Common myeloid progenitor, CD34-positive (primary cell): Measurements from ENCODE around the gene ZFP92.

ENCODE experiments used
- CTCF ChIA-PET: fragments of 350-600 bp; sonication (Branson Sonifier 250); formaldehyde crosslinking; loops from one replicate; lab custom pipeline; 2021; ENCODE audit warnings: antibody characterized with exemption; lab: Charles Lee
- POLR2A ChIA-PET: fragments of 350-600 bp; sonication (Branson Sonifier 250); formaldehyde crosslinking; loops from one replicate; lab custom pipeline; 2021; ENCODE audit warnings: antibody characterized with exemption; lab: Charles Lee
- DNase-seq, 3 donors: peaks; one replicate each; pipeline versions ENCODE4 v3.0.0 to v3.0.0-alpha.2; 2013
- H3K27ac ChIP-seq, 2 experiments: 1 replicate in 1 of 2; 2 replicates in 1 of 2; pipeline ENCODE4 v1.7.0; 2013; ENCODE audit warnings: inconsistent platforms in 2 of 2, low read length in 2 of 2, mild to moderate bottlenecking in 2 of 2, low read depth in 1 of 2, moderate library complexity in 1 of 2; ENCODE audit not compliant: severe bottlenecking in 2 of 2, insufficient read depth in 1 of 2, poor library complexity in 1 of 2
- H3K27me3 ChIP-seq, 5 experiments: replicated peaks in 2 of 5; 1 replicate in 3 of 5; 2 replicates in 2 of 5; pipeline versions ENCODE4 v1.6.1 to v1.7.0; 2013; ENCODE audit warnings: low read length in 4 of 5, mild to moderate bottlenecking in 2 of 5, moderate library complexity in 2 of 5, inconsistent platforms in 1 of 5; ENCODE audit not compliant: insufficient read depth in 5 of 5, control insufficient read depth in 4 of 5
- H3K36me3 ChIP-seq, 4 experiments: 1 replicate in 2 of 4; 2 replicates in 2 of 4; pipeline versions ENCODE4 v1.6.1 to v1.7.0; 2013; ENCODE audit warnings: low read length in 3 of 4, control low read depth in 1 of 4, mild to moderate bottlenecking in 1 of 4; ENCODE audit not compliant: control insufficient read depth in 4 of 4, insufficient read depth in 4 of 4
- H3K4me1 ChIP-seq, 4 experiments: 1 replicate in 3 of 4; 2 replicates in 1 of 4; pipeline versions ENCODE4 v1.6.1 to v1.7.1; 2013; ENCODE audit warnings: low read length in 3 of 4, mild to moderate bottlenecking in 3 of 4, control low read depth in 1 of 4, inconsistent platforms in 1 of 4, moderate library complexity in 1 of 4; ENCODE audit not compliant: control insufficient read depth in 4 of 4, insufficient read depth in 4 of 4; ENCODE audit errors: control extremely low read depth in 1 of 4
- H3K4me3 ChIP-seq, 7 experiments: 1 replicate in 4 of 7; 2 replicates in 3 of 7; pipeline versions ENCODE4 v1.5.1 to v1.7.0; 2013; ENCODE audit warnings: mild to moderate bottlenecking in 7 of 7, low read length in 6 of 7, moderate library complexity in 6 of 7, inconsistent platforms in 2 of 7, low read depth in 2 of 7, control low read depth in 1 of 7; ENCODE audit not compliant: insufficient read depth in 4 of 7, control insufficient read depth in 1 of 7; ENCODE audit errors: extremely low read depth in 1 of 7
- H3K9me3 ChIP-seq, 5 experiments: 1 replicate in 4 of 5; 2 replicates in 1 of 5; pipeline versions ENCODE4 v1.6.1 to v1.7.1; 2013; ENCODE audit warnings: low read length in 4 of 5, mild to moderate bottlenecking in 2 of 5, inconsistent platforms in 1 of 5, low read depth in 1 of 5, moderate library complexity in 1 of 5; ENCODE audit not compliant: control insufficient read depth in 4 of 5, insufficient read depth in 2 of 5; ENCODE audit errors: control extremely low read depth in 1 of 5
- WGBS: methylation state at CpG from one replicate; pipeline ENCODE4 v1.1.5; 2013; ENCODE audit not compliant: insufficient coverage; 5-methylcytosine and 5-hydroxymethylcytosine counted together

Gene ZFP92

DNA sequence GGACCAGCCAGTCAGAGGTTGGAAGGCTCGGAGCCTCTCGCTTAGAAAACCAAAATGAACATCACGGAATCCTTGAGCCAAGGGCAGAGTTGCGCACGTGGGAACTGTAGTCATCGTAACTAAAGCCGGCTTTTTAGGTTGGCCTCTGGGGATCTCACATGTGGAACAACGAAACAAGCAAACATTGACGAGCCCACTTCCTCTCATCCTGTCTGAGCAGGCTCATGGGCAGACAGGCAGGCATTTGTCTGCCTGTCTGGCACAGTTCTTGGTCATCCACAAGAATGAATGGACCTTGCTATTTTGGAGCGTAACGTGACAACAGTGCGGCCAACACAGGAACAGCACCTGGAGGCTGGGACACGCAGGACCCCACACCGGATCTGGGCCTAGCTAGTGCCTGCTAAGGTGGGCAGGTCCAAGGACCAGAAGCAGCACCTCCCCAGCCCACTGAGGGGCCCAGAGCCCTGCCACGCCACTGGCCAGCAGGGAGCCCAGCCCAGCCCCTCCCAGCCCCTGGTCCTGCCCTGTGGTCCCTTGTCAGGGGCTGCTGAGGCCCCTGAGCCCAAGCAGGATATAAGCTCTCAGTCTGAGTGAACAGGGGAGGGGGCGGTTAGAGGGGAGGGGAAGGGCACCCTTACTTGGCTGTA is 43.8 kb downstream of the ZFP92 start:
- Histone ChIP-seq H3K9me3 (no peaks in the 10 kb centered on the region), H3K27ac (no peak overlapping the region), H3K4me1 (no peaks in the 10 kb centered on the region), H3K36me3 (peaks cover 0 to 43% (median 19%) of the 10 kb centered on the region in 4 experiments), H3K4me3 (no peak overlapping the region), H3K27me3 (peaks cover 0 to 6% (median 0%) of the 10 kb centered on the region in 5 experiments)
- WGBS = 90% methylated on average over 16 of the region's 16 CpGs
- no peak for DNase-seq
- ChIA-PET POLR2A (no interaction called here), CTCF (no interaction called here)

DNA sequence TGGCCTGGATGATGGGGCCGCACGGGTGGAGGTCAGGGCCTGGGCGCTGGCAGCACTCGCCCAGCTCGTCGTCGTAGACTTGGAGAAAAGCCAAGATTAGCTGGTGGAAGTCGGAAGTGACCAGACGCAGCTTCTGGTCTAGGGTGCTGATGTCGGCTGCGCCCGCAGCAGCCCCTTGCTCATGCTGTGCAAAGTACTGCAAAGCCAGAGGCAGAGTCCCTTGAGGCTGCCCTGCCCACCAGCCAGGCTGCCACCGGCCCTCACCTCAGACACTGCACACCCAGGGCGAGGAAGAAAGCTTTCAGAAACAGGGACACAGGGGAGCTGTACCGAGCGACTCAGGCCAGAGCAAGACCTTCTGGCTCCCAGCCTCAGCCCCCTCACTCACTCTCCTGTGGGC is 44.3 kb downstream of the ZFP92 start:
- DNase-seq = no peak
- Histone ChIP-seq H3K36me3 (peaks cover 0 to 41% (median 19%) of the 10 kb centered on the region in 4 experiments), H3K9me3 (no peaks in the 10 kb centered on the region), H3K27ac (no peak overlapping the region), H3K4me1 (no peaks in the 10 kb centered on the region), H3K4me3 (no peak overlapping the region), H3K27me3 (peaks cover 0 to 5% (median 0%) of the 10 kb centered on the region in 5 experiments)
- CTCF ChIA-PET = interaction anchor here (2.3 kb wide), 1 partner anchor 51 kb away, joined by 5 read pairs; no protein-coding TSS in a partner anchor
- 90% methylated on average over 14 of the region's 16 CpGs for WGBS
- POLR2A ChIA-PET = no interaction called here

DNA sequence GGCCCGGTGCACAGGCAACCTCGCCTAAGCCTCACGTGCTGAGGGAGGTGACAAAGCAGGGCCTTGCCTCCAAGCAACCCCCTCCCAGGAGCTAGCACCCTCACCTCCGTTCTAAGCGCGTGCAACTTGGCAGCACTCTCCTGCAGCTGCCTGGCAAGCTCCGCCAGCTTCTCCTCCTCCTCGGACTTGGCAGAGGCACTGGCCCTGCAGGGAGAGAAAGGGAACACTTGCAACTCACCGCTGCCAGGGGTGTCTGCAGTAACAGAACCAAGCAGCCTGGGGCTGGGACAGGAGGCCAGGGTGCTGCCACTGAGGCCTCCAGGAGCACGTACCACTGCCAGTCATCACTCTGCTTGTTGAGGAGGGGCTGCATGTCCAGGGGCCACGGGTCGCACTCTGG is 44.9 kb downstream of the ZFP92 start:
- no peak for DNase-seq
- ChIA-PET POLR2A (no interaction called here), CTCF (interaction anchor here (2.3 kb wide), 1 partner anchor 50 kb away, joined by 5 read pairs; no protein-coding TSS in a partner anchor)
- H3K36me3 ChIP-seq = peaks cover 0 to 39% (median 19%) of the 10 kb centered on the region in 4 experiments
- H3K27me3 ChIP-seq = peaks cover 0 to 2% (median 0%) of the 10 kb centered on the region in 5 experiments
- H3K27ac ChIP-seq = no peak overlapping the region
- no peaks in the 10 kb centered on the region for H3K4me1 ChIP-seq
- 93% methylated on average over 12 of the region's 12 CpGs for WGBS
- H3K4me3 ChIP-seq = no peak overlapping the region
- H3K9me3 ChIP-seq = peaks cover 0 to 2% (median 0%) of the 10 kb centered on the region in 5 experiments

- H3K36me3 ChIP-seq = peaks cover 0 to 36% (median 18%) of the 10 kb centered on the region in 4 experiments
- peaks cover 0 to 2% (median 0%) of the 10 kb centered on the region in 5 experiments for H3K27me3 ChIP-seq
- no peak overlapping the region for H3K4me3 ChIP-seq
- H3K27ac ChIP-seq = no peak overlapping the region
- 94% methylated on average over 8 of the region's 9 CpGs for WGBS
- no peaks in the 10 kb centered on the region for H3K4me1 ChIP-seq
- H3K9me3 ChIP-seq = peaks cover 0 to 2% (median 0%) of the 10 kb centered on the region in 5 experiments
- ChIA-PET POLR2A (no interaction called here), CTCF (interaction anchor here (0.9 to 2.3 kb wide), 2 partner anchors 38 to 50 kb away, joined by 3 to 5 read pairs; no protein-coding TSS in a partner anchor)
- DNase-seq = no peak
Measured at GRCh38 chrX:153456704-153457103, 45.4 kb downstream of the ZFP92 start.

DNA sequence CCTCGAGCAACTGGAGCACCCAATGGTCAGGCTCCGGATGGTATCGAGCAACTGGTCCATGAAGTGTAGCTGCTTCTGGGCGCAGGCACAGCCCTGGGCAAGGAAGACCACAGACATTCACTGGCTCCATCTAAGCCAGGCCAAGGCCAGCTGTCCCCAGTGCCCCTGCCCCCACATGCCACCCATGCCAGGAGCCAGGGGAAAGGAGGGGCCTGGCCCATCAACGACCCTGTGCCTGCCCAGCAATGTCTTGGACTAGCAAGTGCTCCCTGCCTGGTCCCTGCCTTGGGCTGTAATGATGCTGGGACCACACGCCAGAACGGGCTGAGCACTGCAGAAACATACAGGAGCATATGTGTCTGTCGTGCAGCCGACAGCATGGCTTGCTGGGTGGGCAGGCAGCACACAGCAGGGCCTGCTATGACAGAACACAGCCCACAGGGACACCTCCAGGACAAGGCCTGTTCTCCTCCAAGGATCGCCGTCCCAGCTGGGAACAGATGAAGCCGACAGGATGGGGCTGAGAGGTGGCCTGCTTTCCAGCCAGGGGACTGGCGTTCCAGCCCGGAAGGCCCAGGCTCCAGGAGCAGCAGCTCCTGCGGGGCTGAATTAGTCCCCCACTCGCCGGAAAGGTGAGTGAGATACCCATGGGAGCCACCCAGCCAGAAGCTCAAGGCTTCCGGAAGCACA is 46.0 kb downstream of the ZFP92 start:
- ChIA-PET POLR2A (no interaction called here), CTCF (interaction anchor here (0.9 to 2.3 kb wide), 2 partner anchors 39 to 49 kb away, joined by 3 to 5 read pairs; no protein-coding TSS in a partner anchor)
- Histone ChIP-seq H3K27me3 (peaks cover 0 to 2% (median 0%) of the 10 kb centered on the region in 5 experiments), H3K27ac (no peak overlapping the region), H3K36me3 (peaks cover 0 to 35% (median 19%) of the 10 kb centered on the region in 4 experiments), H3K4me1 (no peaks in the 10 kb centered on the region), H3K9me3 (peaks cover 0 to 2% (median 0%) of the 10 kb centered on the region in 5 experiments), H3K4me3 (no peak overlapping the region)
- 87% methylated on average over 18 of the region's 18 CpGs for WGBS
- DNase-seq = no peak

DNA sequence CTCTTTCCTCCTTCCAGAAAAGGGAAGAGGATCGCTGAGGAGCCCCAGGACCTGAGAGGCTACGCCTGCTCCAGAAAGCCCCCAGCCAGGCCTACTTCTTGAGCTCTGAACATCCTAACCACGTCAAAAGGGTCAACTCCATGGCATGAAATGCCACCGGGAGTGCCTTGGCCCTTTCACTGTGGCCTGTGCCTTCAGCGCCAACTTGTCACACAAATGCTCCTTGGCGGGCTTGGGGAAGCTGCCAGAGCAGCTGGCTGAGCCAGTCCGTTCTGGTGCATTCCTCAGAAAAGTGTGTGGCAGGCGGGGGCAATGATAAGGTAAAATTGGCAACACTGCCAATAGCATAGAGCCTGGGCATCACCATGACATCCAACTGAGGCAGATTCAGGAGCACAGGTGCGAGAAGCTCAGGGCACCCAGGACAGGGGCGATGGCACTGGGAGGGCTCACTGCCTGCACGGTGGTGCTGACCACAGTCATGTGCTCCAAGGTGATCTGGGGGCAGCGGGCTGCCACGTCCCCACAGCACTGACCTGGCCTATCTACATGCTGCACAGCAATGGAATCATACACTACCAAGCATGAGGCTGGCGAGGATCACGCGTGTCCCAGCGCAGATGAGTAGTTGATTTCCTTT is 46.7 kb downstream of the ZFP92 start:
- H3K27me3 ChIP-seq = peaks cover 0 to 2% (median 0%) of the 10 kb centered on the region in 5 experiments
- peaks cover 0 to 2% (median 0%) of the 10 kb centered on the region in 5 experiments for H3K9me3 ChIP-seq
- no peak overlapping the region for H3K27ac ChIP-seq
- peaks cover 0 to 37% (median 20%) of the 10 kb centered on the region in 4 experiments for H3K36me3 ChIP-seq
- WGBS = 94% methylated on average over 15 of the region's 17 CpGs
- ChIA-PET POLR2A (no interaction called here), CTCF (interaction anchor here (0.9 to 2.3 kb wide), 3 partner anchors 14 to 49 kb away, joined by 3 to 5 read pairs (median 3); no protein-coding TSS in a partner anchor)
- no peak for DNase-seq
- no peaks in the 10 kb centered on the region for H3K4me1 ChIP-seq
- no peak overlapping the region for H3K4me3 ChIP-seq
